Measurements from ENCODE around the gene CDH23. TPM values are rescaled to one million over a fixed set of nuclear protein-coding genes. Genes with fewer than 3 reads are reported as not detected.
A peak's percentile ranks its signal among the peaks of the same experiment; 100 is the strongest.

The CDH23 gene
- total RNA-seq, 2 donors from 2014 or later: 8.1 to 9.0 TPM

DNA sequence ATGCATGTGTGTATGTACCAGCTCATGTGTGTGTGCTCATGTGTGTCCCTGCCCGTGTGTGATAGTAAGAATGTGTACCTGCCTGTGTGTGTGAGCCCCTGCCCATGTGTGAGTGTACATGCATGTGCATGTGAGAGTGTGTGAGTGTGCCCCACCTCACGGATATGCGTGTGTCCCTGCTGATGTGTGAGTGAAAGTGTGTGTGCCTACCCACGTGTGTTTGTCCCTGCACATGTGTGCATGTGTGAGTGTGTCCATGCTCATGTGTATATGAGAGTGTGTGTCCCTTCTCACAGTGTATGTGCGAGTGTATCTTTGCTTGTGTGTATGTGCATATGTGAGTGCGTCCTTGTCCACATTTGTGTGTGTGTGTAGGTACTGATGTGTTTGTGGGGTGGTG is 69.6 kb downstream of the CDH23 start:
- DNase-seq (no peak), ATAC-seq (no peak)
- peaks cover 5% of the 10 kb centered on the region for H3K4me1 Mint-ChIP-seq

GRCh38 chr10:71467161-71467560 is 70.4 kb downstream of the CDH23 start:
- no peaks in the 10 kb centered on the region for H3K36me3 Mint-ChIP-seq (ENCODE audit: low read depth)
- H3K4me1 Mint-ChIP-seq: peaks cover 6% of the 10 kb centered on the region
- no peak for ATAC-seq
- H3K4me3 Mint-ChIP-seq: no peak overlapping the region
- peaks cover 3% of the 10 kb centered on the region for H3K27me3 Mint-ChIP-seq
- no peak overlapping the region for H3K27ac Mint-ChIP-seq
- DNase-seq: no peak
- no peaks in the 10 kb centered on the region for H3K9me3 ChIP-seq (ENCODE audit: control insufficient read depth, low read length, poor library complexity, severe bottlenecking)

More for the DNA sequence above, 69.6 kb downstream of the CDH23 start:
- H3K27me3 Mint-ChIP-seq: no peaks in the 10 kb centered on the region
- no peaks in the 10 kb centered on the region for H3K9me3 ChIP-seq (ENCODE audit: control insufficient read depth, low read length, poor library complexity, severe bottlenecking)
- H3K36me3 Mint-ChIP-seq (ENCODE audit: low read depth): no peaks in the 10 kb centered on the region
- H3K4me3 Mint-ChIP-seq: no peak overlapping the region
- H3K27ac Mint-ChIP-seq: no peak overlapping the region

GRCh38 chr10:71467569-71468362 is 71.0 kb downstream of the CDH23 start:
- DNase-seq (no peak), ATAC-seq (no peak)
- H3K9me3 ChIP-seq (ENCODE audit: control insufficient read depth, low read length, poor library complexity, severe bottlenecking): no peaks in the 10 kb centered on the region
- Mint-ChIP-seq H3K4me3 (no peak overlapping the region), H3K36me3 (ENCODE audit: low read depth) (no peaks in the 10 kb centered on the region), H3K4me1 (peaks cover 6% of the 10 kb centered on the region), H3K27me3 (peaks cover 8% of the 10 kb centered on the region), H3K27ac (no peak overlapping the region)

DNA sequence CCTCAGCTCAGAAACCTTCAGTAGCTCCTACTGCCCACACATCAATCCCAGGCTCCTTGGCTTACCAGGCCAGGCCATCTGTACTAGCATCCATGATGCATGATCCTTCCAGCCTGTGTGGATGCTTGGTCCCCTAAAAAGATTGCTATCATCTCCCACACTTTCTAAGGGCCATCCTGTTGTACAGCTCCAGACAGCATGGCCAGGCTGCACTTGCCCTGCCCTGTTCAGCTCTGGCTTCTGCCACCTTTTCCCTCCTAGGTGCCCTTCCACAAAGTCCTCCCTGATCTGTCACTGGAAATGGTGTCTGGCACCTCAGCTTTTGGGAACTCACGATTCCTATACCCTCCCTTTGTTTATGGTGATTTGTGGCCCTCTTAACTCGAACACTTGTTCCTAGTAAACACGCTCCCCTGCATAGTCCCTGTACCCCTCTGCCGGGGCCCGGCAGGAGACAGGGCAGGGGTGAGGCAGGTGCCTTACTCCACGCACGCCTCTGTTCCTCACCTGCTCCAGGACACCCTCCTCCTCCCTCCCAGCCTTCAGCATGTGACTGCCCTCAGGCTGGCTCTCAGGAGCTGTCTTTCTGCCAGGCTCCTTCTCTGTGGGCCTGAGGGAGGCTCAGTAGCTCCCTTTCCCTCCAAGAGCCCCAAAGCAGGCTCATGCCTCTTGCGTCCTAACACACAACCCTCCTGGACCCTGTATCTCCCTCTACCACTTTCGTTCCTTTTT is 71.8 kb downstream of the CDH23 start:
- H3K9me3 ChIP-seq (ENCODE audit: control insufficient read depth, low read length, poor library complexity, severe bottlenecking): no peaks in the 10 kb centered on the region
- H3K27me3 Mint-ChIP-seq: peaks cover 15% of the 10 kb centered on the region
- H3K4me1 Mint-ChIP-seq: peaks cover 6% of the 10 kb centered on the region
- ATAC-seq (no peak), DNase-seq (no peak)
- H3K4me3 Mint-ChIP-seq: no peak overlapping the region
- no peaks in the 10 kb centered on the region for H3K36me3 Mint-ChIP-seq (ENCODE audit: low read depth)
- no peak overlapping the region for H3K27ac Mint-ChIP-seq

DNA sequence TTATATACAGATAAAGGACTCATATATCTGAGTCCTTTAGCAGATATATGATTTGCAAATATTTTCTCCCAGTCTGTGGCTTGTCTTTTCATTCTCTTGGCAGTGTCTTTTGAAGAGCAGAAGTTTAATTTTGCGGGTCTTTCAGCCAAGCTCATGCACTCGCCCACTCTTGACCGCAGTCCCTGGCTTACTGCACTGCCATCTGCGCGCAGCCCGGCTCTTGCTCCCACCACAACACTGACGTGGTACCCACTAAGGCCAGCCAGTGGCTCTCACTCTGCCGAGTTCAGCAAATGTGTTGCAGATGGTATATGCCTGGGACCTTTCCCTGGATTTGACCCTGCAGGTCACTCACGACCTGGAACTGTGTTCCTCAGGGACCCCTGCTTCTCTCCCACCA is 74.3 kb downstream of the CDH23 start:
- ATAC-seq: no peak
- Mint-ChIP-seq H3K4me3 (no peak overlapping the region), H3K27me3 (peaks cover 32% of the 10 kb centered on the region), H3K4me1 (peaks cover 15% of the 10 kb centered on the region), H3K27ac (no peak overlapping the region), H3K36me3 (ENCODE audit: low read depth) (no peaks in the 10 kb centered on the region)
- H3K9me3 ChIP-seq (ENCODE audit: control insufficient read depth, low read length, poor library complexity, severe bottlenecking): no peaks in the 10 kb centered on the region
- no peak for DNase-seq

DNA sequence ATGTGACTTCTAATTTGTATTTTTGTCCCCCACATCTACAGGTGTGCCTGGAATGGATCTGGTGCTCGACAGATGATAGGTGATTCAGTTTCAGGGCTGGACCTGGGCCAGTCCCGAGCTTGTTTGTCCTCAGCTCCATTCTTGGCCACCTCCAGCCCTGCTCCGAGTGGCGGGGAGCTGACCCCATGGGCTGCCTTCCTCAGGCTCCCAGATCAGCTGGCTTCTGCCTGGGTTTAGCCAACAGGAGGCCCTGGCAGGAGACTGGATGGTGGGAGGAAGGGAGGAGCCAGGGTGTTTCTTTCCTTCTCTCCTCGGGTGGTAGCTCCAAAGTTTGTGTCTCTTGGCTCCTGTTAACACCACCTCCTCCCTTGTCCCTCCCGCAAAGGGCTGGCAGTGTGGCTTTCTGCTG is 75.2 kb downstream of the CDH23 start:
- Mint-ChIP-seq H3K4me1 (peaks cover 17% of the 10 kb centered on the region), H3K27ac (no peak overlapping the region), H3K4me3 (peak overlapping the region; percentile 25), H3K36me3 (ENCODE audit: low read depth) (no peaks in the 10 kb centered on the region), H3K27me3 (peaks cover 41% of the 10 kb centered on the region)
- H3K9me3 ChIP-seq (ENCODE audit: control insufficient read depth, low read length, poor library complexity, severe bottlenecking): no peaks in the 10 kb centered on the region
- ATAC-seq: no peak
- no peak for DNase-seq

DNA sequence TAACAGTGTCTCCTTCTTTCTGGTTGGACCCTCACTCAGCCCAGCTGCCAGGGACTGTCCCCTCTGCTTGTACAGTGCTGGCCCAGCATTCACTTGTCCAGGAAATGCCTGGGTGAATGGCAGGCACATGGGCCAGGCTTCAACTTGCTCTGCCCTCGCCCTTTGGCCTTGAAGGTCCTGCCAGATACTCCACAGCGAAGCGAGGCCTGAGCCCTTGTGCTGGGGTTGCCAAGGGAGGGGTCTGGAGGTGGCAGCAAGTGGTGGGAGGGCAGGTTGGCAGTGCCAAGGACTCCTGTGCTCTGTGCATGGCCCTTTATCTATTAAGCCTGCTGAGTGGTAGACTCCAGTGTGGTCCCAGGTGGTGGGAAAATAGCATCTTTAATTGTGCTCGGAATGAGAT is 75.7 kb downstream of the CDH23 start:
- peaks cover under 1% of the 10 kb centered on the region for H3K36me3 Mint-ChIP-seq (ENCODE audit: low read depth)
- DNase-seq: no peak
- H3K27me3 Mint-ChIP-seq: peaks cover 46% of the 10 kb centered on the region
- peak overlapping the region; percentile 25 for H3K4me3 Mint-ChIP-seq
- ATAC-seq: no peak
- H3K4me1 Mint-ChIP-seq: peaks cover 17% of the 10 kb centered on the region
- H3K27ac Mint-ChIP-seq: no peak overlapping the region
- H3K9me3 ChIP-seq (ENCODE audit: control insufficient read depth, low read length, poor library complexity, severe bottlenecking): no peaks in the 10 kb centered on the region

GRCh38 chr10:71472912-71473311 is 76.2 kb downstream of the CDH23 start:
- H3K27me3 Mint-ChIP-seq: peaks cover 51% of the 10 kb centered on the region
- H3K4me3 Mint-ChIP-seq: no peak overlapping the region
- DNase-seq: no peak
- no peak for ATAC-seq
- H3K36me3 Mint-ChIP-seq (ENCODE audit: low read depth): peaks cover 5% of the 10 kb centered on the region
- H3K4me1 Mint-ChIP-seq: peaks cover 17% of the 10 kb centered on the region
- H3K9me3 ChIP-seq (ENCODE audit: control insufficient read depth, low read length, poor library complexity, severe bottlenecking): no peaks in the 10 kb centered on the region
- H3K27ac Mint-ChIP-seq: no peak overlapping the region

DNA sequence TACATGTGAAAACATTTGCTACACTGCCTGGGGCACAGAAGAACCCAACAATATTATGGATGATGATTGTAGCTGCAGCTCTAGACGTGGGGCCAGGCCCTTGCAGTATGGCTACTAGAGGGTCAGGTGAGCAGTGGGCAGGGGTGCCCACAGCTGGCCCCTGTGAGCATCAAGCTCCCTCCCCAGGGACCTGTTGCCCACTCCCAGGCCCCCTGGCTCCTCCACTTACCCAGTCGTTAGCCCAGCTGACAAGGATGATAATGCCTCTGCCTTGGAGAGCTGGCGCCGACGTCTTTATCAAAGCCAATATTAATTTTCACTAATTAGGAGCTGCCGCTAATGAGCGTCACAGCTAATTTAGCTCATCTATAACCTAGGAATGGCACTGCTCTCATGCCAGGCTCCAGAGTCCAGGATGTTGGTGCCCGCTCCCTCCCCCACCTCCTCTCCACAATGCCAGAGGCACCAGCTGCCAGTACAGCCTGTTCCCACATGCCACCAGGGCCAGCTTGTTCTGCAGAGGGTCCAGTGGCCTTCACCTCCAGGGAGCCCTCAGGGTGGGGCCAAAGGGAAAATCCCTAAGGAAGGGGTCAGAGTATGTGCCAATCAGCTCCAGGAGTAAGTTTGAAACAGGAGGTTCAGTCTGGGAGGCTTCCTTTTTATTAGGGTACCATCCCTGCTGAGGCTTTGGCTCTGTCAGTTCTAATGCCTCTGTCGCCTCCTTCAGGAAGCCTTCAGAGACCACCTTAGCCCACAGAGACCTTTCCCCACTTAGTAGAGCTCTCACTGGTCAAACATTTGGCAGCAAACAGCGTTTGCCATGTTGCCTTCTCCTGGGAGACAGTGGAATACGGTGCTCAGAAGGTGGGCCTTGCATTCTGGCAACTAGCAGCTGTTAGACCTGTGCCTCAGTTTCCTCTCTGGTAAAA is 77.2 kb downstream of the CDH23 start:
- no peak for ATAC-seq
- Mint-ChIP-seq H3K4me3 (no peak overlapping the region), H3K4me1 (peaks cover 15% of the 10 kb centered on the region), H3K27me3 (peaks cover 61% of the 10 kb centered on the region), H3K36me3 (ENCODE audit: low read depth) (peaks cover 6% of the 10 kb centered on the region), H3K27ac (no peak overlapping the region)
- H3K9me3 ChIP-seq (ENCODE audit: control insufficient read depth, low read length, poor library complexity, severe bottlenecking): no peaks in the 10 kb centered on the region
- no peak for DNase-seq

DNA sequence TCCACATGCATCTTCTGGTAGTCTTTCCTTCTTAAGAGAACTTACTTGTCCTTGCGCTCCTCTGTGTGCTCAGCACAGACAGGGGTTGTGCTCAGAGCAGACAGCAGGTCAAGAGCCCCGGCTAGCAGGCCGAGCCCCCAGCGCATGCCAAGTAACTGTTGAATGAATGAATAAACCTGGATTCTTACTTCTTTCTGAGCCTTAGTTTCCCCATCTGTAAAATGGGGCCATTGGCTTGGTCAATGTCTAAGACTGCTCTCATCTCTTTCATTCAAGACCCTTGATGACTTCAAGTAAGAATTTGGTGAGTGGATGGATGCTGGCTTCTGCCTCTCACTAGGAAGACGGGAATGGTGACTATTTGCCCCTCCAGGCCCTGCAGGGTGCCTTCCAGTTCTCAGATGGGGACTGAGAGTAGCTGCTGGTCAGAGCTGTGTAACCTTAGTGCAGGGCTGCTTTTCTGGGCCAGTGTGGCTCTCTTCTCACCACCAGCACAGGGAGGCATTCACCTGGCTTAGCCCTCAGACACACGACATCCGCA is 78.1 kb downstream of the CDH23 start:
- DNase-seq (no peak), ATAC-seq (no peak)
- Mint-ChIP-seq H3K4me3 (no peak overlapping the region), H3K4me1 (peaks cover 13% of the 10 kb centered on the region), H3K27ac (no peak overlapping the region), H3K36me3 (ENCODE audit: low read depth) (peaks cover 6% of the 10 kb centered on the region), H3K27me3 (peaks cover 67% of the 10 kb centered on the region)
- no peaks in the 10 kb centered on the region for H3K9me3 ChIP-seq (ENCODE audit: control insufficient read depth, low read length, poor library complexity, severe bottlenecking)

- H3K9me3 ChIP-seq (ENCODE audit: control insufficient read depth, low read length, poor library complexity, severe bottlenecking): no peaks in the 10 kb centered on the region
- Mint-ChIP-seq H3K36me3 (ENCODE audit: low read depth) (peaks cover 6% of the 10 kb centered on the region), H3K27ac (no peak overlapping the region), H3K4me3 (peak overlapping the region; percentile 50), H3K4me1 (peaks cover 13% of the 10 kb centered on the region), H3K27me3 (peaks cover 72% of the 10 kb centered on the region)
- no peak for ATAC-seq
- no peak for DNase-seq
These were observed 78.6 kb downstream of the CDH23 start for GRCh38 chr10:71475243-71475871.

- ATAC-seq: no peak
- peaks cover 12% of the 10 kb centered on the region for H3K4me1 Mint-ChIP-seq
- H3K9me3 ChIP-seq (ENCODE audit: control insufficient read depth, low read length, poor library complexity, severe bottlenecking): no peaks in the 10 kb centered on the region
- H3K27ac Mint-ChIP-seq: no peak overlapping the region
- no peak for DNase-seq
- H3K27me3 Mint-ChIP-seq: peaks cover 83% of the 10 kb centered on the region
- peaks cover 6% of the 10 kb centered on the region for H3K36me3 Mint-ChIP-seq (ENCODE audit: low read depth)
- H3K4me3 Mint-ChIP-seq: no peak overlapping the region
These were observed 79.7 kb downstream of the CDH23 start for GRCh38 chr10:71476228-71477011.

Data from T-helper 17 cell (primary cell).